Glutamatergic neuron (in vitro differentiated cells): ENCODE results near the gene UGT1A4. TPM values are rescaled to one million over a fixed set of nuclear protein-coding genes. Genes with fewer than 3 reads are reported as not detected.
A peak's percentile ranks its signal among the peaks of the same experiment; 100 is the strongest.

Source experiments
- DNase-seq: peaks from one replicate; pipeline ENCODE4 v3.0.0; 2022
- H3K27ac Mint-ChIP-seq: one replicate; pipeline ENCODE4 v1.8.0; 2020; ENCODE audit warnings: mild to moderate bottlenecking, mixed read lengths, inconsistent platforms; ENCODE audit not compliant: unreplicated experiment
- H3K27me3 Mint-ChIP-seq: one replicate; pipeline ENCODE4 v1.8.0; 2020; ENCODE audit warnings: mild to moderate bottlenecking, moderate library complexity, mixed read lengths, inconsistent platforms; ENCODE audit not compliant: unreplicated experiment
- H3K36me3 Mint-ChIP-seq: one replicate; pipeline ENCODE4 v1.8.0; 2020; ENCODE audit warnings: mild to moderate bottlenecking, mixed read lengths, inconsistent platforms; ENCODE audit not compliant: unreplicated experiment
- H3K4me1 Mint-ChIP-seq: one replicate; pipeline ENCODE4 v1.8.0; 2020; ENCODE audit warnings: mild to moderate bottlenecking, low read depth, mixed read lengths, inconsistent platforms; ENCODE audit not compliant: unreplicated experiment
- H3K4me3 Mint-ChIP-seq: one replicate; pipeline ENCODE4 v1.8.0; 2020; ENCODE audit warnings: mild to moderate bottlenecking, mixed read lengths, inconsistent platforms; ENCODE audit not compliant: unreplicated experiment
- H3K9me3 Mint-ChIP-seq: one replicate; pipeline ENCODE4 v1.8.0; 2020; ENCODE audit warnings: mild to moderate bottlenecking, moderate library complexity, mixed read lengths, inconsistent platforms; ENCODE audit not compliant: unreplicated experiment
- total RNA-seq: library from RNA; stranded (reverse); fragmentation: NEBNext Ultra II Directional; extraction: Animal tissue kit (Norgen Biotek cat#: 25700); gene quantifications from one replicate; pipeline ENCODE4 v1.2.1, GENCODE V29; 2021; ENCODE audit not compliant: unreplicated experiment
- TF ChIP-seq, protein P1 (sequence below): fragments of 200-600 bp; sonication (generic); IDR thresholded peaks from one replicate; pipeline ENCODE4 v1.5.0; 2021; ENCODE audit not compliant: partially characterized antibody, unreplicated experiment

The UGT1A4 gene
- total RNA-seq, 1 donor from 2014 or later, result not detected

DNA sequence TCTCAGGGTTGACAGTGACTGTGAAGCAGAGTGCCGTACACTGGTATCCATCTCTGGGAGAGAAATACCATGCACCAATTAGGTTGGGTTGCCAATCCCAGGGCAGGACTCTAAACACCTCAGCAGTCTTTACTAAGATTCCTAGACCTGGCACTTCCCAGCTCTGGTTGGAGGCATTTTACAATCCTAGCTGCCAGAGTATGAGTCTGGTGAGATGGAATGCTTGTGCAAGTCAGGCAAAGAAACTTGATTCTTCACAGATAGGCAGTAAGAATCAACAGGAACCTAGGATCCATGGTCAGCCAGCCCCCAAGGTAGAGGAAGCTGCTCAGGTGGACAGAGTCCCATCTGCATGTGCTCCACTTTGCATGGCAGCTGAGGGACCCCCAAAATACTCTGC is 11.8 kb upstream of the UGT1A4 start:
- Mint-ChIP-seq H3K4me3 (no peak overlapping the region), H3K36me3 (no peaks in the 10 kb centered on the region), H3K4me1 (no peaks in the 10 kb centered on the region), H3K9me3 (no peaks in the 10 kb centered on the region), H3K27ac (no peak overlapping the region), H3K27me3 (peaks cover 1% of the 10 kb centered on the region)
- TF ChIP-seq, protein P1, sequence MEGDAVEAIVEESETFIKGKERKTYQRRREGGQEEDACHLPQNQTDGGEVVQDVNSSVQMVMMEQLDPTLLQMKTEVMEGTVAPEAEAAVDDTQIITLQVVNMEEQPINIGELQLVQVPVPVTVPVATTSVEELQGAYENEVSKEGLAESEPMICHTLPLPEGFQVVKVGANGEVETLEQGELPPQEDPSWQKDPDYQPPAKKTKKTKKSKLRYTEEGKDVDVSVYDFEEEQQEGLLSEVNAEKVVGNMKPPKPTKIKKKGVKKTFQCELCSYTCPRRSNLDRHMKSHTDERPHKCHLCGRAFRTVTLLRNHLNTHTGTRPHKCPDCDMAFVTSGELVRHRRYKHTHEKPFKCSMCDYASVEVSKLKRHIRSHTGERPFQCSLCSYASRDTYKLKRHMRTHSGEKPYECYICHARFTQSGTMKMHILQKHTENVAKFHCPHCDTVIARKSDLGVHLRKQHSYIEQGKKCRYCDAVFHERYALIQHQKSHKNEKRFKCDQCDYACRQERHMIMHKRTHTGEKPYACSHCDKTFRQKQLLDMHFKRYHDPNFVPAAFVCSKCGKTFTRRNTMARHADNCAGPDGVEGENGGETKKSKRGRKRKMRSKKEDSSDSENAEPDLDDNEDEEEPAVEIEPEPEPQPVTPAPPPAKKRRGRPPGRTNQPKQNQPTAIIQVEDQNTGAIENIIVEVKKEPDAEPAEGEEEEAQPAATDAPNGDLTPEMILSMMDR, result no peak
- no peak for DNase-seq

DNA sequence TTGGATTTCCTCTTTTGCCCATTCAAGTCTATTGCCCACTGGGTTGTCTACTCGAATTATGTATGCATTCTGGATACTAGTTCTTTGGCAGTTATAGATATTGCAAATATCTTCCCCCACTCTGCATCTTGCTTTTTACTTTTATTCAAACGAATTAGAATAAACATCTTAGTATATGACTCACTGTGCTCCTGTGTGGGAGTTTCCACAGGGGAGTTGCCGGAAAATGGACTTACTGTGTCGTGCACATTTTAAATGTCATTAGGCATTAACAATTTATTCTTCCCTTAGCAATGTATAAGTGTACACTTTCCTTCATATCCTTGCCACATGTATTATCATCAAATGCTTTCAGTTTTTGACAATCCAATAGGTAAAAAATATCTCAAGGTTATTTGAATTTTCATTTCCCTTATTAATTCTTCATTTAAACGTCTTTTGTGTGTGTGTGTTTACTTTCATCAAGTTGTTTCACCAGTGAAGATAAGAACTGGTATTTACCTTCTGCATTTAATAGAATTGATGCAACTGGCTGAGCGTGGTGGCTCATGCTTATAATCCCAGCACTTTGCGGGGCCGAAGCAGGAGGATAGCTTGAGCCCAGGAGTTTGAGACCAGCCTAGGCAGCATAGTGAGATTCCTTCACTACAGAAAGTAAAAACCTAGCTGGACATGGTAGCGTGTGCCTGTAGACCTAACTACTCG is 10.4 kb upstream of the UGT1A4 start:
- no peak overlapping the region for H3K27ac Mint-ChIP-seq
- no peak overlapping the region for H3K4me3 Mint-ChIP-seq
- H3K9me3 Mint-ChIP-seq, result no peaks in the 10 kb centered on the region
- H3K4me1 Mint-ChIP-seq, result no peaks in the 10 kb centered on the region
- TF ChIP-seq, protein P1, result no peak
- peaks cover 1% of the 10 kb centered on the region for H3K27me3 Mint-ChIP-seq
- H3K36me3 Mint-ChIP-seq, result no peaks in the 10 kb centered on the region
- DNase-seq, result no peak

DNA sequence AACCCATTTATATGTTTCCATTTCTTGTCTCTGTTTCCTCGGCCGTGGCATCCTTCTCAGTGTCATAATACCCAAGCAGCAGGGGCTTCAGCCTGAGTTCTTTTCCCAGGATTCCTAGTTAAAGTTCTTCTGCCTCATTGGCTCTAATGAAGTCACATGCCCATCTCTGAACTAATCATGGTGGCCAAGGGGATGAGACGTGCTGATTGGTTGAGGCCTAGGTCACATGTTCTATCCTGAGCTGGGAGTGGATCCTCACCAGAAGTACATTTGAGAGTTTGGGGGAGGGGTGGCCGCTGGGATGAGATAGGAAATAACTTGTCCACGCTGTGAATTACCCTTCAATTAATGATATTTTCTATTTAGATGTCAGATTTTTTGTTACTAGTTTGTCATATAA is 9.6 kb upstream of the UGT1A4 start:
- no peak for DNase-seq
- no peaks in the 10 kb centered on the region for H3K9me3 Mint-ChIP-seq
- peaks cover 1% of the 10 kb centered on the region for H3K27me3 Mint-ChIP-seq
- no peak overlapping the region for H3K4me3 Mint-ChIP-seq
- no peak overlapping the region for H3K27ac Mint-ChIP-seq
- H3K36me3 Mint-ChIP-seq, result no peaks in the 10 kb centered on the region
- H3K4me1 Mint-ChIP-seq, result no peaks in the 10 kb centered on the region
- TF ChIP-seq, protein P1, result no peak

DNA sequence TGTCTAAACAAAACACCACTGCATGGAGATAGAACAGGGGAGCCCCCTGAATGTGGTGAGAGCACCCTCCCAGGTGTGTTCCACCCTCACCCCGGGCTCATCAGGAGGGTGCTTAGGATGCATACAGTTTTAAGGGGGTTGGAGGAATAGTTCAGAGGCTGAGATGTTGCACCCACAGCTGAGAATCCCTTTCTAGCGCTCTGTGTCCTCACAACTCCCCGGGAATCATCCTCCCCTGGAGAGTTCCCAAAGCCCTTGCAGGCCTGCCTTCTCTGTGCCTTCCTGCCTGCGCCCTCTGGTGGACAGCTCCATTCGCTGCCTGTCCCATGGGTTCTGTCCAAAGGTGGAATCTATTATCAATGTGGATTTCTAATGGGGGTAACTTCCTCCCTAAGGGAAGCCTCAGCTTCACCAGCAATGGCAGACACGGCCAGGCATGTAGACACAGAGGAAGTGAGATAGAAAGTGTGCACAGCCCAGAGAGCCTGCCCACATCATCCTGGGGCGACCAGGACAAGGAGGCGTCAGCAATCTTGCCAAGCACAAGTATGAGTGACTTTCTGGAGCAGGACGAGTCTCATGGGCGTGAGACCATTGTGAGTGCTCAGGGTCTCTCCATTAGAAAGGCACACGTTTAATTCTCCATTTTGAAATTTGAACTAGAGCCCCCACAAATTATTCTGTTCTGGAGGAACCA is 7.1 kb upstream of the UGT1A4 start:
- H3K36me3 Mint-ChIP-seq, result no peaks in the 10 kb centered on the region
- peak; percentile 92 for DNase-seq
- H3K4me1 Mint-ChIP-seq, result no peaks in the 10 kb centered on the region
- TF ChIP-seq, protein P1, result peak; percentile 94
- no peak overlapping the region for H3K27ac Mint-ChIP-seq
- no peaks in the 10 kb centered on the region for H3K9me3 Mint-ChIP-seq
- H3K27me3 Mint-ChIP-seq, result peaks cover 1% of the 10 kb centered on the region
- H3K4me3 Mint-ChIP-seq, result no peak overlapping the region
